GM21390 (cell line): ENCODE measurements around the gene DIP2C.
"Not testable (repeated sequence)": the region's sequence is repeated elsewhere in the genome, so short reads cannot be mapped to it uniquely, and the experiment has no call there.

Experiments
- ATAC-seq: cut with Tn5 transposase; IDR thresholded peaks from one replicate; pipeline ENCODE4 v1.9.1; 2021; ENCODE audit not compliant: unreplicated experiment

Gene DIP2C

GRCh38 chr10:436013-436697, 253.3 kb downstream of the DIP2C start:
- ATAC-seq = no peak

- no peak for ATAC-seq
These were observed 254.1 kb downstream of the DIP2C start for GRCh38 chr10:435397-435796.

- ATAC-seq = no peak
These were observed 259.8 kb downstream of the DIP2C start for GRCh38 chr10:429696-430095.

GRCh38 chr10:427761-428519, 261.5 kb downstream of the DIP2C start:
- ATAC-seq = no peak

- ATAC-seq = not testable (repeated sequence)
These were observed 264.1 kb downstream of the DIP2C start for GRCh38 chr10:425365-425764.

- ATAC-seq = not testable (repeated sequence)
These were observed 264.7 kb downstream of the DIP2C start for GRCh38 chr10:424724-425123.

- ATAC-seq = no peak
These were observed 266.3 kb downstream of the DIP2C start for GRCh38 chr10:423178-423577.

- ATAC-seq = no peak
These were observed 266.8 kb downstream of the DIP2C start for GRCh38 chr10:422675-423074.

GRCh38 chr10:422241-422640, 267.2 kb downstream of the DIP2C start:
- no peak for ATAC-seq

- no peak for ATAC-seq
These were observed 268.3 kb downstream of the DIP2C start for GRCh38 chr10:421170-421569.

- no peak for ATAC-seq
These were observed 269.0 kb downstream of the DIP2C start for GRCh38 chr10:420154-421121.

GRCh38 chr10:418894-419293, 270.6 kb downstream of the DIP2C start:
- ATAC-seq = no peak

- ATAC-seq = no peak
These were observed 271.2 kb downstream of the DIP2C start for GRCh38 chr10:418226-418625.

- no peak for ATAC-seq
These were observed 273.4 kb downstream of the DIP2C start for GRCh38 chr10:416091-416515.

GRCh38 chr10:413662-414071, 275.8 kb downstream of the DIP2C start:
- ATAC-seq = no peak

- ATAC-seq = no peak
These were observed 277.4 kb downstream of the DIP2C start for GRCh38 chr10:412109-412508.

GRCh38 chr10:411603-412002, 277.9 kb downstream of the DIP2C start:
- ATAC-seq = no peak

GRCh38 chr10:409408-410040, 279.9 kb downstream of the DIP2C start:
- ATAC-seq = no peak

GRCh38 chr10:408236-408635, 281.2 kb downstream of the DIP2C start:
- ATAC-seq = no peak

- no peak for ATAC-seq
These were observed 282.5 kb downstream of the DIP2C start for GRCh38 chr10:406976-407375.

- no peak for ATAC-seq
These were observed 283.8 kb downstream of the DIP2C start for GRCh38 chr10:405648-406047.
